ENCODE results near the gene C6orf62.
"Not testable (repeated sequence)": the region's sequence is repeated elsewhere in the genome, so short reads cannot be mapped to it uniquely, and the experiment has no call there.

Gene C6orf62

DNA sequence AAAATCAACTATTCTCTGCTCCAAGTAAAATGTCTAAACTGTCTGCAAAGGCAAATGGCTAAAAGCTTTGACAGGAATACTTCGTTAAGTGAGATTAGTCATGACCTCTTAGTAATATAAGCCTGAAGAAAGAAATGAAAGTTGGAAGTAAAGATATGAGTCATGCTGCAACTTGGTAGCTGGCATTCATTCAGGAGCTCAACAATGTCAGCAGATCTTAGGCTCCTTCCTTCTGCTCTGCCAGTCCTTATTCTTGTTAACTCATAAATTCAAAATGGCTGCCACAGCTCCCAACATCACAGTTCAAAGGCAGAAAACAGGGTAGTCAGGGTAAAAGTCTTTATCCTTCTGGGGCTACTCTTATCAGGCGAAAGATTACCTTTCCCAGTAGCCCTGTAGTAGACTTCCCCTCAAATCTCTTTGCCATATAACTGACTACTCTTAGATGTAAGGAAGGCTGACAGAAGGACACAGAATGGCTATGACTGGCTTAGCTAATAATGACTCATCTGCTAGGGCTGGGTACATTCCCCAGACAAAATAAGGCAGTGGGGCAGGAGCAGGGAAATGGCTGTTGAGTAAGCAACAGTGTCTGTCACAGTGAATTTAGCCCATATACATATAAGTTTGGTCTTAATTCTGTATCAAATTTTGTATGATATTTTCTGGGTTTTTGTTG, 24.4 kb upstream of the C6orf62 start:
- peak; percentile 94 for DNase-seq (ENCODE audit: low read depth, low spot score)

DNA sequence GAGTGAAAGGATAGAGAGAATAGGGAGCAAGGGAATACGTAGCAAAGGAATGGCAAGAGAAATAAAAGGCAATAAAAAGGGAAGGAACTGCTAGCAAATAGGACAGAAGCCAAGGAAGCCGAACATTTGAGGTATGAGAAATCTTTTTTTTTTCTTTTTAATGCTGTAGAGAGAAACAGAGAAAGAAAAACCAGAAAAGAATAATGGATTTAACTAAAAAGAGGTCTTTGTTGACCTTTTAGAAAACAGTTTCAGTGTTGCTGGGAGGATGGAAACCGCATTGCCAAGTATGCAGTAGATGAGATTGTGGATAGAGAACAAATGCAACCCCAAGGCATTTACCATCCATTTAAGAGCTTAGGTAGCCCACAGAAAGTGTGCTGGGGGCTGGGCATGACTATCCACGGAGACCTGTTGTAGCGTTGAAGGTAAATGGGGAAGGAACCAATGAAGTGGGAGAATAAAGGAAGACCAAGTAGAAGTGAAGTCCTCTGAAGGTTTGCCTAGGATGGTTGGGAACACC, 23.3 kb upstream of the C6orf62 start:
- DNase-seq (ENCODE audit: low read depth, low spot score), result peak; percentile 18

- peak; percentile 30 for DNase-seq (ENCODE audit: low read depth, low spot score)
These were observed 21.9 kb upstream of the C6orf62 start for GRCh38 chr6:24740861-24741260.

GRCh38 chr6:24738741-24739140, 19.8 kb upstream of the C6orf62 start:
- peak; percentile 21 for DNase-seq (ENCODE audit: low read depth, low spot score)

- DNase-seq (ENCODE audit: low read depth, low spot score), result not testable (repeated sequence)
These were observed 15.8 kb upstream of the C6orf62 start for GRCh38 chr6:24734710-24735109.

- no peak for DNase-seq (ENCODE audit: low read depth, low spot score)
These were observed 15.2 kb upstream of the C6orf62 start for GRCh38 chr6:24734166-24734565.

GRCh38 chr6:24731456-24732134, 12.6 kb upstream of the C6orf62 start:
- not testable (repeated sequence) for DNase-seq (ENCODE audit: low read depth, low spot score)

DNA sequence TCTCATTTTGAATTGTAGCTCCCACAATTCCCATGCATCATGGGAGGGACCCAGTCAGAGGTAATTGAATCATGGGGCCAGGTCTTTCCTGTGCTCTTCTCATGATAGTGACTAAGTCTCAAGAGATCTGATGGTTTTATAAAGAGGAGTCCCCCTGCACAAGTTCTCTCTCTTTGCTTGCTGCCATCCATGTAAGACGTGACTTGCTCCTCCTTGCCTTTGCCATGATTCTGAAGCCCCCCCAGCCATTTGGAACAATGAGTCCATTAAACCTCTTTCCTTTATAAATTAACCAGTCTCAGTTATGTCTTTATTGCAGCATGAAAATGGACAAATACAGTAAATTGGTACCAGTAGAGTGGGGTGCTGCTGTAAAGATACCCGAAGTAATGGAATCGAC, 11.7 kb upstream of the C6orf62 start:
- not testable (repeated sequence) for DNase-seq (ENCODE audit: low read depth, low spot score)

DNA sequence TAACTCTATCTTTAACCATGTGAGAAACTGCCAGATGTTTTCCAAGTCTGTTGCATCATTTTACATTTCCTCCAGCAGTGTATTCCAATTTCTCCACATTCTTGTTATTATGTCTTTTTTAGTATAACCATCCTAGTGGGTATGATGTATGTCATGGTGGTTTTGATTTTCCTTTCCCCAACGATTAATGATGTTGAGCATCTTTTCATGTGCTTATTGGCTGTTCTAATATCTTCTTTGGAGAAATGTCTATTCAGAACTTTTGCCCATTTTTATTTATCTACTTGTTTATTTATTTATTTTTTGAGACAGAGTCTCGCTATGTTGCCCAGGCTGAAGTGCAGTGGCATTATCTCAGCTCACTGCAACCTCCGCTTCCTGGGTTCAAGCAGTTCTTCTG, 4.3 kb upstream of the C6orf62 start:
- DNase-seq (ENCODE audit: low read depth, low spot score), result no peak

DNA sequence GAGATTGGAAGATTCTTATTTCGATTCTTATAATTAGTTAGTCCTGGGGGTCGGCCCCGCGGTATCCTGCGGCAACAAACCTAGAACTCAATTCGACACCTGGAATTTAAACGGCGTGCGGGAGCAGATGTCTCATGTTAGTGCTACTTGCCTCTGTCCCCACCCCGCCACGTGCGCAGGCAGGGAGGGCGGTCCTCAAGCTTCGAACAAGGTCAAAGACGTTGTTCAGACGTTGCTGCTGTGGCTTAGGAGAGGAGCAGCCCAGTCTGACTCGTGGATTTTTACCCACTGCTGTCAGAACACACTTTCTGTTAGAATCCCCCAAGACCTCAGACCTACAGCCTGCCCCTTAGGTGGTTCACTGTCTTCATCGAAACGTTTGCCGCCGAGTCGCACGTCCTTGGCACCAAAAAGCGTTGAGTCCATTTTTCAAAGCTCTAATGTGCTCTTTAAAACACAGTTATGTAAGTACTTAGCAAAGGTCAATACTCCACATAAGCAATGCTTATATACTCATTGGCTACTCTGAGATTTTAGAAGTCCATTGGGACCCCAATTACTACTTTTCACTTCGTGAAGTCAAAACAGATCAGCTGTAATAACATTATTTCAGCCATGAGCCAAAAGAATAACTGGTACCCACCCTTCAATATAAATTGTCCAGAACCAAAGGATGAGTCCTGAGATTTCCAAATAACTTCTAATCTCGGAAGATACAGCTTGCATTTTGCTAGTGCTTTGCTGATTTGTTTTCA, 2.7 kb upstream of the C6orf62 start:
- no peak for DNase-seq (ENCODE audit: low read depth, low spot score)

DNA sequence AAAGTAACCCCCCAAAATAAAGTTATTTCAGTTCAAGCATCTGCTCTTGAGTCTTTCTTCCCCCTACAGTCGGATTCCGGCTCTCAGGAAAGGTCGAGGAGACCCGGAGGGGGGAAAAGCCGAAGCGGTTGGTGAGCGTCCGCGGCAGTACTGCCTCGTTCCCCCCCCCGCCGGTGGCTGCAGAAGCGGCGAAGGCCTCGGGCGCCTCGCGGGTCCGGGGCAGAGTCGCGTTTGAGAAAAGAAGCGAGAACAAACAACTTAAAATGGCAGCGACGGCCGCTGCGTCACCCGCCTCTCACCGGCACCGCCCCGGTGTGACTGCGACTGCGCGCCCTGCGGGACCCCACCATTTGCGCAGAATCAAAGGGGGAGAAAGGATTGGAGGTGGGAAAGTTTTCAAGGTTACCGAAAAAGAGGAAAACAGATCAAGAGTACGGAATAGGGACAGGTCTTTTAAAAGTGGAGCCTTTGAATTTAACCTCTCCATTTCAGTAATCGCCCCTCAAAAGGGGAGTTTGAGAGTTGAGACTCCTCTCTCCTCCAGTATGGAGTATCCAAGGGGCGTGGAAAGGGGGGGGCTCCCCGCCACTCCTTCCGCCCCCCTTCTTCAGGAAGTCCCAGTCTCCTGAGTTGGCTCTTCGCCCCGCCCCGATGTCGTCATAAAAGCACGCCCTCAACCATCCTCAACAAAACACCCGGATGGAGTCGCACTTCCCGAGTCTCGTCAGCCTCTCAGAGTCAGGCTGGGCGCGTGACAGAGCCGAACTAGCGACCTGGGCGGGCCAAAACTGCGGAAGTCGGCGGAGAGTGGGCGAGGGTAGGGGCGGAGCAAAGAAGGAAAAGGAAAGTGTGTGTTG, 1.9 kb upstream of the C6orf62 start:
- peak; percentile 100 for DNase-seq (ENCODE audit: low read depth, low spot score)

DNA sequence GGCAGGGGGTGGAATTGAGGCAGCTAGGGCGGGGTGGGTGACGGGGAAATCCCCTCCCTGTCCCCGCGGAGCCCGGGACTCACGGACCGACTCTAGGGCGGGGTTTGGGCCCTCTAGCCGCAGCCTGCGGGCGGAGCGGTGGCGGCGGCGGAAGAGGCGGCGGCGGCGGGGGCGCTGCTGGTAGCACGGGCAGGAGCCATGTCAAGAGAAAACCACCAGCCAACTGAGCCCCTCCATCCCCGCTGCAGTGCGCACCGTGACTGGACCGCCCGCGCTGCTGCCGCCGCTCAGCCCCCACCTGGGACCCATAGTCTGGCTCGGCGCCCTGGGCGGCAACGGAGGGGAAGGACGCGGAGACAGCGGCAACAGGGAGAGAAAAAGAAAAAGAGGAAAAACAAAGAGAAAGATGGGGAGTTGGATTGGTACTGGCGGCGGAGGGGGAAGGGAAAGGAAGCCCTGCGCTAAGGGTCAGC, 1.2 kb upstream of the C6orf62 start:
- peak; percentile 80 for DNase-seq (ENCODE audit: low read depth, low spot score)

DNA sequence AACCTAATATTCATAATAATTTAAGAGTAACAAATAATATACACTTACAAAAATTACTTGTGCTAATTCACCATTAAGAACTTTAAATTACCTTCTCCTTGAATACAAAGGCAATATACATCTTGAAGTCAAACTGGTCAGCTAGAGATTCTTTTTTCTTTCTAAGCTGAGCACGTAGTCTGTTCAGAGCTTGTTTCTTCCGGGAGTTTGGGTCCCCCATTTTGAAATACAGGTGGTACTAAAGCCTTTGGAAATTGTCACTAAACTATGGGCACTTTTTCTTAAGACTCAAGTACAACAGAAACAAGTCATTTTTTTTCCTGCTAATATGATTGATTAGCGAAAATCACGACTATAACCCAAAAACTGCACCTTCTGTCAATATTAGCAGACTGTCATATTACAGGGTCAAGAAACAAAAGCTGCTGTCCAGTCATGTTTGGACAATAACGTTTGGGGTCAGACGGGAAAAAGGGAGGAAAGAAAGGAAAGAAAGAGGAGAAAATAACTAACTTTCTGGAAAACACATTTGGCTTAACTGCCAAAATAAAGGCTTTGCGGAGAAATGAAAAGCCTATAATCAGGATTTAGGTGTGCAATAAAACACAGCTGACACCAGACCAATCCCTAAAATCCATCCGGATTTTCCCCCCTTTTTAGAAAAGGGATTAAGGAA, 367 bp downstream of the C6orf62 start:
- peak; percentile 9 for DNase-seq (ENCODE audit: low read depth, low spot score)

- DNase-seq (ENCODE audit: low read depth, low spot score), result not testable (repeated sequence)
These were observed 2.3 kb downstream of the C6orf62 start for GRCh38 chr6:24716602-24717148.

- no peak for DNase-seq (ENCODE audit: low read depth, low spot score)
These were observed 8.2 kb downstream of the C6orf62 start for GRCh38 chr6:24710519-24711303.

DNA sequence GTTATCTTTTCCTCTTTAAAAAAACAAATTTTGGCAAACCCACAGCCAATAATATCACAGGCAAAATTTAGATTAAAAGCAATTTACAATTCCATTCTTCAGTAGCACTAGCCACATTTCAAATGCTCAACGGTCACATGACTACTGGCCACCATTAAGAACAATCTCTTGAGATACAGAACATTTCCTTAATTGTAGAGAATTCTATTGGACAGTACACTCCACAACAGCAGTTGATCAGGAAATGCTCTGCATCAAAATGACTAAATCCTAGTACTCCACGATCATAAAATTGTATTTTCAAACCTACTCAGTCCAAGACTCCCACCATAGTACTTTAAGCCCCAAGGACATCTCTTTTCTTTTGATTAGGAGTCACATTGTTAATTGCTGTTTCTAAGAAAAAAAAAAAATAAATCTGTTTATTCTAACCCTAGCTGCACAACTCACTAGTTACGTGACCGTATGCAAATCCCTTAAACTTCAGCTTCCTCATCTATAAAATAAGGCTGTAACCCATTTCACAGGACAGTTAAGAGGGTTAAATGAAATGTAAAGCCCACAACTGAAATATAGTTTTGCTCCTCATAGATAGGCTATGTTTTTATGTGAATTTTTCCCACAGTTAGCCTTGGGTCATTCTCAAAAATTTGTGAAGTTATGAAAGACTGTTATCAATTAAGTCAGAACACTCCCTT, 9.8 kb downstream of the C6orf62 start:
- no peak for DNase-seq (ENCODE audit: low read depth, low spot score)

DNA sequence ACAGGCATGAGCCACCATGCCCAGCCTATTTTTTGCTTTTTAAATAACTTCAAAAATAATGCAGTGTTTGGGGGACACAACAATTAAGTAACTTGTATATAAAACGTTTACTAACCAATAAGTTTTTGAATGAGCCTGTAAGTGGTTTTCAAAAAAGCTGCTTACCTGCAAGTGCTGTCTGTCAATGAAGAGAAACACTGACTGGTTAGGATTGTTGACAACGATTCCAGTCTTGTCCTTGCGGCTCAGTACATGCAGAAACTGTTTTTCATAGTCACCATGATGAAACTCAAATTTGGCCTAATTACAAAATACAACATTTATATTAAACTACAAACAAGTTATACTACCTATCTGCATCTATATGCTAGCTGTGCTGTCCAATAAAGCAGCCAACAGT, 10.3 kb downstream of the C6orf62 start:
- DNase-seq (ENCODE audit: low read depth, low spot score), result no peak

DNA sequence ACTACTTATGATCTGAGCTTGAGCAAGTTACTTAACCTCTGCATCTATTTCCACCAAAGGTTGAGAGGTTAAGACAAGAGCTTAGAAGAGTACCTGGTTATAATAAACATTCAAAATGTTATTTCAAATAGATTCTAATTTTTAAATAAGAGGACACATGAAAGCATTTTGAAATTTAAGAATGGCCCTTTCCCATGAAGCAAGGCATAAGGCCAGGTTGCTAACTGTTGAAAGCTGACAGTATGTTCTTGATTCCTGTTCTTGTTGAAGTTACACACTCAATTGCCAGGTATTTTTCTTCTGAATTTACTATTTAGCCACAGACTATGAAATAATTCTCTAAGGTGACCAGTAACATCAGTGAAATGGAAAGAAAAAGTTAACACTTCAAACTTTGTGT, 14.5 kb downstream of the C6orf62 start:
- DNase-seq (ENCODE audit: low read depth, low spot score), result no peak

DNA sequence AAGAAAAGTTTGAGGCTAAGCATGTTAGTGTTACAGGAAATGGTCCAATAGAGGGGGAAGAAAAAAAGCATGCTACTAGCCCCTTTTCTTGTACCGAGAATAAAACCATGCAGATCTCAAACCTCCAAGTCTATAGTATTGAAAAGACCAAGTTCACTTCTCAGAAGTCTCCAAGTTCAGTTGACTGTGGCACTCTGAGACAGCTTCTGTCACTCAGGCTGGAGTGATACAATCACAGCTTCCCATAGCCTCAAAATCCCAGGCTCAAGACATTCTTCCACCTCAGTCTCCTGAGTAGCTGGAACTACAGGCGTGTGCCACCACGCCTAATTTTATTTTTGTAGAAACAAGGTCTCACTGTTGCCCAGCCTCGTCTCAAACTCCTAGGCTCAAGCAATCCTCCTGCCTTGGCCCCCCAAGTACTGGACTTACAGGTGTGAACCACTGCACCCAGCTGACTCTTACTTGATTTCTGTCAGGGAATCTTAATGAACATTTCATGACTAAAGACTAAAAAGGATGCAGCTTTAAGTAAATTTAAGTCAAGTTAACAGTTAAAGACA, 16.2 kb downstream of the C6orf62 start:
- DNase-seq (ENCODE audit: low read depth, low spot score), result no peak

Data from astrocyte of the hippocampus (primary cell).